RKO (cell line): ENCODE results near the gene OR1F1.

Experiments
- DNase-seq: peaks from one replicate; pipeline ENCODE4 v3.0.0-alpha.2; 2016; ENCODE audit warnings: low spot score

The OR1F1 gene

GRCh38 chr16:3249020-3249419 lies 61.0 kb downstream of the OR1F1 start:
- no peak for DNase-seq

GRCh38 chr16:3249451-3249850 lies 61.4 kb downstream of the OR1F1 start:
- no peak for DNase-seq

GRCh38 chr16:3252967-3253366 lies 65.0 kb downstream of the OR1F1 start:
- no peak for DNase-seq

- no peak for DNase-seq
These were observed 66.3 kb downstream of the OR1F1 start for GRCh38 chr16:3254309-3254708.
